A673 (cell line): ENCODE data around the gene MAG. TPM values are rescaled to one million over a fixed set of nuclear protein-coding genes. Genes with fewer than 3 reads are reported as not detected.

Source experiments
- BruUV-seq: library from RNA; stranded (reverse); fragments of 400-500 nt; replicated peaks from 2 replicates; lab custom pipeline; 2021; lab: Mats Ljungman, UMichigan
- CTCF ChIA-PET: fragments of 300-600 bp; sonication (Branson Sonifier 250); formaldehyde crosslinking; loops from one replicate; lab custom pipeline; 2022; ENCODE audit warnings: antibody characterized with exemption; lab: Charles Lee
- POLR2A ChIA-PET: fragments of 300-600 bp; sonication (Branson Sonifier 250); formaldehyde crosslinking; loops from one replicate; lab custom pipeline; 2022; ENCODE audit warnings: antibody characterized with exemption; ENCODE audit not compliant: low non-redundant PET; lab: Charles Lee
- DNase-seq: peaks from one replicate; pipeline ENCODE4 v3.0.0-alpha.2; 2015; ENCODE audit warnings: low spot score
- H3K27ac ChIP-seq: fragments of 200-600 bp; sonication (generic); 2 replicates; pipeline ENCODE4 v1.5.1; 2016; ENCODE audit warnings: mixed run types, low read depth, mild to moderate bottlenecking, mixed read lengths, antibody characterized with exemption, low read length; ENCODE audit not compliant: poor library complexity, severe bottlenecking
- H3K27me3 ChIP-seq: fragments of 200-600 bp; sonication (generic); replicated peaks from 2 replicates; pipeline ENCODE4 v1.6.1; 2017; ENCODE audit warnings: mixed run types, low read depth, mild to moderate bottlenecking, mixed read lengths, antibody characterized with exemption, low read length; ENCODE audit not compliant: insufficient read depth, poor library complexity
- H3K36me3 ChIP-seq: fragments of 200-600 bp; sonication (generic); 2 replicates; pipeline ENCODE4 v1.6.1; 2016; ENCODE audit warnings: mixed run types, mild to moderate bottlenecking, mixed read lengths, antibody characterized with exemption, low read length; ENCODE audit not compliant: insufficient read depth, poor library complexity, severe bottlenecking
- H3K4me1 ChIP-seq: fragments of 200-600 bp; sonication (generic); 2 replicates; pipeline ENCODE4 v1.6.1; 2017; ENCODE audit warnings: mixed run types, mild to moderate bottlenecking, mixed read lengths, antibody characterized with exemption, low read length; ENCODE audit not compliant: insufficient read depth, poor library complexity, severe bottlenecking
- H3K4me3 ChIP-seq: fragments of 200-600 bp; sonication (generic); 2 replicates; pipeline ENCODE4 v1.5.1; 2016; ENCODE audit warnings: low read depth, mixed run types, mild to moderate bottlenecking, mixed read lengths, low read length; ENCODE audit not compliant: poor library complexity, severe bottlenecking
- H3K9me3 ChIP-seq: fragments of 200-600 bp; sonication (generic); 2 replicates; pipeline ENCODE4 v1.6.1; 2016; ENCODE audit warnings: mixed run types, low read depth, mild to moderate bottlenecking, mixed read lengths, antibody characterized with exemption, low read length; ENCODE audit not compliant: poor library complexity, severe bottlenecking
- CTCF ChIP-seq: fragments of 300-800, 200-600 bp; sonication (generic); conservative IDR thresholded peaks from 2 replicates; pipeline ENCODE4 v1.5.1; 2017; ENCODE audit warnings: low read depth, mild to moderate bottlenecking, antibody characterized with exemption, low read length, moderate library complexity, mixed read lengths
- EZH2 ChIP-seq: fragments of 200-600 bp; sonication (generic); IDR thresholded peaks from 2 replicates; pipeline ENCODE4 v1.6.1; 2017; ENCODE audit warnings: borderline replicate concordance, low read depth, mild to moderate bottlenecking, mixed read lengths, antibody characterized with exemption, low read length; ENCODE audit not compliant: poor library complexity, severe bottlenecking
- intact Hi-C: fragments of 100-400 bp; cut with micrococcal nuclease; formaldehyde crosslinking; loops from one replicate; pipeline ENCODE4 v1.10.0; 2022; ENCODE audit not compliant: unreplicated experiment
- total RNA-seq: library from RNA; stranded (reverse); gene quantifications from 2 replicates; pipeline ENCODE4 v1.2.3, GENCODE V29; 2021

Gene MAG
- total RNA-seq, 1 experiment from 2014 or later: not detected

GRCh38 chr19:35342430-35342829, 50.5 kb downstream of the MAG start:
- no peak for DNase-seq
- POLR2A ChIA-PET: no interaction called here
- no TSS peak for BruUV-seq

GRCh38 chr19:35344511-35345031, 52.6 kb downstream of the MAG start:
- Histone ChIP-seq H3K4me3 (no peak overlapping the region), H3K4me1 (no peaks in the 10 kb centered on the region), H3K27ac (no peak overlapping the region), H3K36me3 (no peaks in the 10 kb centered on the region), H3K9me3 (no peaks in the 10 kb centered on the region), H3K27me3 (peaks cover 5% of the 10 kb centered on the region)
- ChIA-PET POLR2A (no interaction called here), CTCF (no interaction called here)
- intact Hi-C loops: no loop called here
- no peak for DNase-seq
- BruUV-seq: no TSS peak
- no peak for TF ChIP-seq CTCF
- TF ChIP-seq EZH2: no peak

More at GRCh38 chr19:35342430-35342829, 50.5 kb downstream of the MAG start:
- Histone ChIP-seq H3K9me3 (no peaks in the 10 kb centered on the region), H3K36me3 (no peaks in the 10 kb centered on the region), H3K27ac (no peak overlapping the region), H3K4me1 (no peaks in the 10 kb centered on the region), H3K4me3 (no peak overlapping the region), H3K27me3 (peaks cover 5% of the 10 kb centered on the region)
- intact Hi-C loops: no loop called here
- CTCF ChIA-PET: interaction anchor here (0.6 kb wide), 1 partner anchor 124 kb away, joined by 3 read pairs; no protein-coding TSS in a partner anchor
- TF ChIP-seq EZH2: no peak
- TF ChIP-seq CTCF: no peak

- TF ChIP-seq EZH2 (no peak), CTCF (no peak)
- H3K27ac ChIP-seq: no peak overlapping the region
- no TSS peak for BruUV-seq
- DNase-seq: no peak
- no peak overlapping the region for H3K4me3 ChIP-seq
- H3K36me3 ChIP-seq: no peaks in the 10 kb centered on the region
- intact Hi-C loops: no loop called here
- no peaks in the 10 kb centered on the region for H3K9me3 ChIP-seq
- peaks cover 5% of the 10 kb centered on the region for H3K27me3 ChIP-seq
- H3K4me1 ChIP-seq: no peaks in the 10 kb centered on the region
- POLR2A ChIA-PET: no interaction called here
- CTCF ChIA-PET: no interaction called here
These were observed 53.7 kb downstream of the MAG start for GRCh38 chr19:35345671-35346111.
